Measurements from ENCODE around the gene GPR132.
A peak's percentile ranks its signal among the peaks of the same experiment; 100 is the strongest.
"Not testable (repeated sequence)": the region's sequence is repeated elsewhere in the genome, so short reads cannot be mapped to it uniquely, and the experiment has no call there.

The GPR132 gene

GRCh38 chr14:105042813-105043212 lies 22.4 kb downstream of the GPR132 start:
- TF ChIP-seq, protein P1, sequence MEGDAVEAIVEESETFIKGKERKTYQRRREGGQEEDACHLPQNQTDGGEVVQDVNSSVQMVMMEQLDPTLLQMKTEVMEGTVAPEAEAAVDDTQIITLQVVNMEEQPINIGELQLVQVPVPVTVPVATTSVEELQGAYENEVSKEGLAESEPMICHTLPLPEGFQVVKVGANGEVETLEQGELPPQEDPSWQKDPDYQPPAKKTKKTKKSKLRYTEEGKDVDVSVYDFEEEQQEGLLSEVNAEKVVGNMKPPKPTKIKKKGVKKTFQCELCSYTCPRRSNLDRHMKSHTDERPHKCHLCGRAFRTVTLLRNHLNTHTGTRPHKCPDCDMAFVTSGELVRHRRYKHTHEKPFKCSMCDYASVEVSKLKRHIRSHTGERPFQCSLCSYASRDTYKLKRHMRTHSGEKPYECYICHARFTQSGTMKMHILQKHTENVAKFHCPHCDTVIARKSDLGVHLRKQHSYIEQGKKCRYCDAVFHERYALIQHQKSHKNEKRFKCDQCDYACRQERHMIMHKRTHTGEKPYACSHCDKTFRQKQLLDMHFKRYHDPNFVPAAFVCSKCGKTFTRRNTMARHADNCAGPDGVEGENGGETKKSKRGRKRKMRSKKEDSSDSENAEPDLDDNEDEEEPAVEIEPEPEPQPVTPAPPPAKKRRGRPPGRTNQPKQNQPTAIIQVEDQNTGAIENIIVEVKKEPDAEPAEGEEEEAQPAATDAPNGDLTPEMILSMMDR (IDR thresholded peaks at IDR 0.05; ENCODE audit: insufficient read depth, low read length, poor library complexity, severe bottlenecking): no peak
- H3K4me3 ChIP-seq (replicated peaks; ENCODE audit: low read depth, low read length): no peak overlapping the region

GRCh38 chr14:105041841-105042765 lies 23.1 kb downstream of the GPR132 start:
- Histone ChIP-seq H3K27me3 (replicated peaks; ENCODE audit: control insufficient read depth, insufficient read depth, low read length) (no peaks in the 10 kb centered on the region), H3K4me3 (replicated peaks; ENCODE audit: low read depth, low read length) (no peak overlapping the region), H3K36me3 (ENCODE audit: control insufficient read depth, insufficient read depth, low read length) (no peaks in the 10 kb centered on the region)
- no peak for DNase-seq (ENCODE audit: extremely low read depth, insufficient read length)
- TF ChIP-seq, protein P1 (IDR thresholded peaks at IDR 0.05; ENCODE audit: insufficient read depth, low read length, poor library complexity, severe bottlenecking): no peak

More at GRCh38 chr14:105042813-105043212, 22.4 kb downstream of the GPR132 start:
- no peak for DNase-seq (ENCODE audit: extremely low read depth, insufficient read length)
- peaks cover 4% of the 10 kb centered on the region for H3K36me3 ChIP-seq (ENCODE audit: control insufficient read depth, insufficient read depth, low read length)
- H3K27me3 ChIP-seq (replicated peaks; ENCODE audit: control insufficient read depth, insufficient read depth, low read length): no peaks in the 10 kb centered on the region

GRCh38 chr14:105039458-105040205 lies 25.6 kb downstream of the GPR132 start:
- DNase-seq (ENCODE audit: extremely low read depth, insufficient read length): no peak
- Histone ChIP-seq H3K27me3 (replicated peaks; ENCODE audit: control insufficient read depth, insufficient read depth, low read length) (no peaks in the 10 kb centered on the region), H3K36me3 (ENCODE audit: control insufficient read depth, insufficient read depth, low read length) (no peaks in the 10 kb centered on the region), H3K4me3 (replicated peaks; ENCODE audit: low read depth, low read length) (no peak overlapping the region)
- TF ChIP-seq, protein P1 (IDR thresholded peaks at IDR 0.05; ENCODE audit: insufficient read depth, low read length, poor library complexity, severe bottlenecking): no peak

DNA sequence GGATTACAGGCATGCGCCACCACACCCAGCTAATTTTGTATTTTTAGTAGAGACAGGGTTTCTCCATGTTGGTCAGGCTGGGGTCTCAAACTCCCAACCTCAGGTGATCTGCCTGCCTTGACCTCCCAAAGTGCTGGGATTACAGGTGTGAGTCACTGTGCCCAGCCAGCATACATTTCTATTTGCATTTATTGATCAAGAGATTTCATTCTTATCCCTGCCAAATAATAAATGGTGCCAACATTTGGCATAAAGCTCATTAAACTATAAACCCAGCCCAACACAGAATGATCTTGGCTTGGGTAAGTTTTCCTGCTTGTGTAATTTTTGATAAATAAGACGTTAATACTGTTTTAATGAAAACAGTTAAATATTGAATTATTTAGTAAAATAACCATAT lies 29.6 kb downstream of the GPR132 start:
- not testable (repeated sequence) for H3K4me3 ChIP-seq (replicated peaks; ENCODE audit: low read depth, low read length); H3K36me3 ChIP-seq (ENCODE audit: control insufficient read depth, insufficient read depth, low read length); DNase-seq (ENCODE audit: extremely low read depth, insufficient read length); H3K27me3 ChIP-seq (replicated peaks; ENCODE audit: control insufficient read depth, insufficient read depth, low read length)

DNA sequence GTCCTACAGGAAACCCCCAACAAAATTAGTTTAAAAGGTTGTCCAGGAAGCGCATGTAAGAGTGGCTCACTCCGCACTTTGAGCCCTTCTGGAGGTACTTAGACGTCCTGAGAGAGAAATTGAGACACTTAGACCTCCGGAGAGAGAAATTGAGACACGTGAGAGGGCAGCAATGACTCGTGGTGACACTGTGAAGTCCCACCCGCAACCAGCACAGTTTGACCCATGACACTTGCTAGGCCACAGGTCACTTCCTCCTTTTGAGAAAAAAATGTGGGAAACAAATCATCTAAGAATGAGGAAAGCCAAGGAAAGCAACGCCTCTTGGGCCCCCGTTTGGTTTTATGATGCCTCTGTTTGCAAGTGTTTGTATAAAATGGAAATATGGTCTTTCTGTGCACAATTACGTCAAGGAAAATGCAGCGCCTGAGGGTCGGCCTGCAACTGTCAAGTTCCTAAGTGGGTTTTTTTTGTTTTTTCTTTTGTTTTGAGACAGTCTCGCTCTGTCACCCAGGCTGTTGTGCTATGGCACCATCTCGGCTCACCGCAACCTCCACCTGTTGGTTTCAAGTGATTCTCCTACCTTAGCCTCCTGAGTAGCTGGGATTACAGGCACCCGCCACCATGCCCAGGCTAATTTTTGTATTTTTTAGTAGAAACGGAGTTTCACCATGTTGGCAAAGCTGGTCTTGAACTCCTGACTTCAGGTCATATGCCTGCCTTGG lies 30.8 kb downstream of the GPR132 start:
- H3K36me3 ChIP-seq (ENCODE audit: control insufficient read depth, insufficient read depth, low read length): no peaks in the 10 kb centered on the region
- H3K4me3 ChIP-seq (replicated peaks; ENCODE audit: low read depth, low read length): no peak overlapping the region
- DNase-seq (ENCODE audit: extremely low read depth, insufficient read length): no peak
- TF ChIP-seq, protein P1 (IDR thresholded peaks at IDR 0.05; ENCODE audit: insufficient read depth, low read length, poor library complexity, severe bottlenecking): no peak
- H3K27me3 ChIP-seq (replicated peaks; ENCODE audit: control insufficient read depth, insufficient read depth, low read length): no peaks in the 10 kb centered on the region

GRCh38 chr14:105033412-105033900 lies 31.8 kb downstream of the GPR132 start:
- DNase-seq (ENCODE audit: extremely low read depth, insufficient read length): not testable (repeated sequence)
- H3K4me3 ChIP-seq (replicated peaks; ENCODE audit: low read depth, low read length): peak overlapping the region; percentile 7

GRCh38 chr14:105032451-105032901 lies 32.8 kb downstream of the GPR132 start:
- not testable (repeated sequence) for H3K27me3 ChIP-seq (replicated peaks; ENCODE audit: control insufficient read depth, insufficient read depth, low read length); H3K36me3 ChIP-seq (ENCODE audit: control insufficient read depth, insufficient read depth, low read length); H3K4me3 ChIP-seq (replicated peaks; ENCODE audit: low read depth, low read length); DNase-seq (ENCODE audit: extremely low read depth, insufficient read length)

More at GRCh38 chr14:105033412-105033900, 31.8 kb downstream of the GPR132 start:
- not testable (repeated sequence) for H3K27me3 ChIP-seq (replicated peaks; ENCODE audit: control insufficient read depth, insufficient read depth, low read length); H3K36me3 ChIP-seq (ENCODE audit: control insufficient read depth, insufficient read depth, low read length)
